Stimulated activated CD8-positive, alpha-beta memory T cell treated with anti-CD3 and anti-CD28 coated beads, Interleukin-2, amount 100 ng/mL, for 1 hour (primary cell): ENCODE data around the gene ARNT2.
"Not testable (repeated sequence)": the region's sequence is repeated elsewhere in the genome, so short reads cannot be mapped to it uniquely, and the experiment has no call there.

Experiments
- DNase-seq, 2 donors: peaks; one replicate each; pipeline ENCODE4 v3.0.0-alpha.2; 2020; ENCODE audit warnings: low read depth in 2 of 2

ARNT2 gene

DNA sequence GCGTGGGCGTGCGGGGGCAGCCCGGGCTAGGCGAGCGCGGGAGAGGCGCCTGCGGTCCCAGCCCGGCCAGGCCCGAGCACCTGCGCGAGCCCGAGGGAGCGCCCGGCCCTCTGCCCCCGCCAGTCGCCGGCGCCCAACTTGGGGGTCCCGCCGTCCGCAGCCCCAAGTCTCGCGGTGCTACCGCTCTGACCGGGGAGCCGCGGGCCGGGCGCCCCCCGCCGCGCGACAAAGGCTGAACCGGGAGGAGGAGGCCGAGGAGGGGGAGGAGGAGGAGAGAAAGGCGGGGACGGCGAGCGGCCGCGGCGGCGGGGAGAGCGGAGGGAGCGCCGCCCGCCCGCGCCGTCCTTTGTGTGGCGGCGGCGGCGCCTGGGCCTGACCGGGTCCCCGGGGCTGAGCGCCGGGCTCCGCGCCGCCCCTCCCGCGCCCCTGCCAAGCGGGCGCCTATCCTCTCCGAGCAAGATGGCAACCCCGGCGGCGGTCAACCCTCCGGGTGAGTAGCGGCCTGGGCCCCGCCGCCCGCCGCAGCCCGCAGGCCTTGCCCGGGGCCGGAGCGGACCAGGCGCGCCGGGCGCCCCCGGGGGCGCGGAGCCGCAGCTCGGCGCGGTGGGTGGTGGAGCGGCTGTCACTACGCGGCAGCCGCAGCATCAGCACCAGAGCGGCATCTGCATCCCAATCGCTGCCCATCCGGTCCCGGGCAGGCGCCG lies at the start of gene ARNT2:
Gene ARNT2 (plus strand): TSS at position 326 of the 704 bp plus-strand sequence. CDS start 134 bp downstream, at position 460.
- no peak for DNase-seq

DNA sequence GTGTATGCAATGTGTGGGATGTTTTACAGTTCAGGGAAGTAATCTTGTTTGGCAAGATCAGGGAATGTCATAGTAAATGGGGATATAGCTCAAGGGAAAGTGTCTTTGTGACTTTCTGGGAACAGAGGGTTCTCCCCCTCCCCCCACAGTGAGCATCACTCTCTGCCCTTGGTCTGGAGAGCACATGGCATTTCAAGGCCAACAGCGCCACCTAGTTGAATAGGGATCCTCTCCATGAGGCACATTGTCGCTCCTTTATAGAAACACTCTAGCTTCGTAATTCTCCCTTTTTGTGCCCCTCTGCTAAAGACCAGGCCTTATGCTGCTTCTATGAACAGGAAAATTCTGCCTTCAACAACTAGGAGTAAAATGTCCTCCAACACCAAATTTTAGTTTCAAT lies 37.1 kb upstream of the ARNT2 start:
- no peak for DNase-seq

DNA sequence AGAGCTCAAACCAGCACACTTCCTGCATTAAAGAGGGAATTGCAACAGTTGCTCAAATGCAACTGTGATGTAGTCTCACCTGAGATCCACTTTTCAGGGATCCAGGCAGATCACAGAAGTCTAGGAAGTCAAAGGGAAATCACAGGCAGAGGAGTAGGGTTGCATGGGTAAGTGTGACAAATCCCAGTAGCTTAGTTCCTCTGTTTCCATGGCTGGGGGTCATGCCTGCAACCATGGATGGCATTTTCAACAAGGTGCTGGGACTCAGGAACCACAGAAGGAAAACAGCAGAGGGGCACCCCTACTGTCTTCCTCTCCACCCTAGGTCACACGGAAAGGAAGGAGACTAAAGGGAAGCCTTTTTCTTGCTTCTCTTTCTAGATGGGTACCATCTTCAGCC lies 36.5 kb upstream of the ARNT2 start:
- DNase-seq = no peak

DNA sequence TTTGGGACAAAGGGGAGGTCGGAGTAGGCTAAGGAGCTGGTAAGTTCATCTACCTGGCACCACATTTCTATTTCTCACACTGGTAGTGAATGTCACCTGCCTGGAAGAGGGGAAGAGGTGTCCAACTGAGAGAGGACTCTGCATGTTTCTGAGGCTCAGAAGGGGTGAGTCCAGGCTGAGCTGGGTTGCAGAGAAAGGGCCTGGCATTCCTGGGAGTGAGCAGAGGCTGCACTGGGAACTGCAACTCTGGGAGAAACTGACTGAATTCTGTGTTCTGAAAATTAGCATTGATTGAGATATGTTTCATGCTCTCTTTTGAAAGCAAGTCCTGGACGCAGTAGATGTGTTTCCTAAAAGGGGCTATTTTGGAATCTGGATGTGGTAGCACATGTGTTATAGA lies 32.3 kb upstream of the ARNT2 start:
- DNase-seq = no peak

DNA sequence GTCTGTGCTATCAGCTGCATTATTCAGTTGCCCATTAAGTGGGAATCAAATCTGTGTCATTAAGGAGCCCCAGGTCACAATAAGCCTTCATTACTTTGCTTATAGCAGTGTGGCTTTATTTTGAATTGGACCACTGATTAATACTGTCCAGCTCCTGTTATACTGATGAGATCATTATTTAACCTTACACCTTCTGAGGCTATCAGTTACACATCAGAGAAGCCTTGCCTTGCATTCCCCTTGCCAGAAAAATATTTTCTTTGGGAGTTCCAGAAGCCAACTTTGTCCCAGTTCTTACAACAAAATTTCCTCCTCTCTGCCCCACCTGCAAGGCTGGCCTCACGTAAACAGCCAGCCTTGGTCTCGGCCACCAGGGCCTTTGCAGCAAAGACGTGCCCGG lies 29.7 kb upstream of the ARNT2 start:
- no peak for DNase-seq

DNA sequence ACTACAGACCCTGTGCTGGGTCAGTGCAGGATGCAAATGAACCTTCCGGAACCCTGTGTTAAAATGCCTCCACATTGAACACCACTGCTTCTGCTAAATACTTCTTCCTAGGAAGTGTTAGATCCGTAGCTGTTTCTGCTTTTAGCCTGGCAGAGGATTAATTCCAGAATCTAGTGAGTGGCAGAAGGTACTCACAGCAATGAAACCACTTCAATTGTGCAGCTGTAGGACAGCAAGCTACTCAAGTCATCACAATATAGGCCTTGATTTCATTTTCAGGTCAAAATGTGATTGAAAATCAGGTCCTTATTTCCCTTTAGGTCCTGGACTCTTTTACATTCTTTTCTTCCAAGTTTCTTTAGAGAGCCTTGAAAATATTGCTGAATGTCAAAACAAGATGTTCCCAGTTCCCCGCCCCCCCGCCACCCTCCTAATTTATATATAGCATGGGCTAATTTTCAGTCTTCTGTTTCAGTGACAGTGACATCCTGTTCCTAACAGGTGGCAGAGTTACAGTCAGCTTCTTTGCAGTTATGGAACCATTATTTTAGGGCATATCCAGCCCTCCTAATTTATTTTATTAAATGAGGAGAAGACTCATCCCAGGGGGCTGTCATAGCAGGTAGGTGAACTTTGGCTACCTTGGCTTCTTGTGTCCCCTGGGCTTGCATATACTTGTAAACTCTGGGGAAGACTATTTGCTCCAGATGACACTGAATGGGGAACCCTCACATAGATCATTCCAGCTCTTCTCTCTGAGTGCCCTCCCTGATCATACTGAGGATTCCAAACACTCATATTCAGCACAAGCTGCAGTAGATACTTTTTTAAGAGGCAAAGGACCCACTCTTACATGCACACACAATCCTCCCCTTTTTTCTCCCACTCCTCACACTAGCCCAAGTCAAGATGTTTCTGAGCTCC lies 28.0 kb upstream of the ARNT2 start:
- DNase-seq = no peak

DNA sequence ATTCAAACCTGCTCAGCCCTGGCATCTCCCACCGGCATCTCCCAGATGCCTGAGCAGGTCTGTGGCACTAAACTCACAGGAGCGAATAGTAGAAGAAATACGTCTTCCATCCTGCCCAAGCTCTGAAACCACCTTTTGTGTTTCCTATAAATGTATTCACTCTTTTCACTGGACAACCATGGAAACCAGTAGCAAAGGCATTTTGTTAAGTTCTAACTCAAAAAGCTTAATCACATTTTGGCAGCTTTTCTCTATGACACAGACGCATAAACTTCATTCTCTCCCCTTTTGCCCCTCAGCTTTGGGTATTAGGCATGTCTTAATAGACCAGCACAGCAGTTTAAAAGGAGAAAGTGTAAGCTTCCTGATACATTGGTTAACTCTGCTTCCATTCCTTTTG lies 24.5 kb upstream of the ARNT2 start:
- DNase-seq = no peak

DNA sequence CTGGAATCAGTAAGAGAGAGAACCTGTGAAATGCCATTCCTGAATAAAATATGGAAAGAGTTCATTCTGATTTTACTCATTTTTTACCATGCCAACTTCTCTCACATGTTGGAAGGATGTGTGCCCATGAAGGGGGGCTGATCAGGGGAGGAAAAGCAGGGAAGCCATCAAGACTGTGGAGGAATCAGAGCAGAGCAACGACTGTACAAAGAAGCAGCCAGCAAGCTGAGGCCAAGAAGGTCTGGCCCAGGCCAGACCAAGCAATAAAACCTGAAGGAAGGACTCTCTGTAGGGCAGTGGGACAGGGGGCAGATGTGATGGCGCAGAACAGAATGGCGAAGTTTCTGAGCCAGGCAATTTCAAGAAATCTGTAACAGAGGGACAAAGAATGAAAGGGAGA lies 24.0 kb upstream of the ARNT2 start:
- no peak for DNase-seq

DNA sequence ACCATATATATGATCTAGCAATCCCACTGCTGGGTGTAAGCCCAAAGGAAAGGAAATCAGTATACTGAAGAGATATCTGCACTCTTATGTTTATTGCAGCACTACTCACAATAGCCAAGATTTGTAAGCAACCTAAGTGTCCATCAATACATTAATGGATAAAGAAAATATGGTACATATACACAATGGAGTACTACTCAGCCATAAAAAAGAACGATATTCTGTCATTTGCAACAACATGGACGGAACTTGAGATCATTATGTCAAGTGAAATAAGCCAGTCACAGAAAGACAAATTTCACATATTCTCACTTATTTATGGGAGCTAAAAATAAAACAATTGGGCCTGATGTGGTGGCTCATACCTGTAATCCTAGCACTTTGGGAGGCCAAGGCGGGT lies 21.9 kb upstream of the ARNT2 start:
- no peak for DNase-seq

DNA sequence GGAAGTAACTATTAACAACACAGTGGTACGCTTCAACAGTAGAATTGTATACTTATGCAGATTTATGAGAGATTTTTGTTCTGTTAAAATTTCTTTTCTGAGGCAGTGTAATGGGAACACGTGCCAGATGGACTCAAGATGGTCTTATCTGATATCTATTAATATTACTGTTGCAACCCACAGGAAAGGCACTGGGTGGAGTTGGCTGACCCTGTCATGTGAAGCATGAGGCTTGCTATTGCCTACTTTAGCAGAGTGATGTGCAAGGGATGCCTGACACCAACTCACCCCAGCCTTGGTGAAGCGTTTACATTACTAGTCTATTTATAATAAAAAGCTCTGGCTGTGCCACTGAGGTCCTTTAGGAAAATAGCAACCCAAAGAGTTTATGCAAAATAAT lies 19.8 kb upstream of the ARNT2 start:
- DNase-seq = no peak

DNA sequence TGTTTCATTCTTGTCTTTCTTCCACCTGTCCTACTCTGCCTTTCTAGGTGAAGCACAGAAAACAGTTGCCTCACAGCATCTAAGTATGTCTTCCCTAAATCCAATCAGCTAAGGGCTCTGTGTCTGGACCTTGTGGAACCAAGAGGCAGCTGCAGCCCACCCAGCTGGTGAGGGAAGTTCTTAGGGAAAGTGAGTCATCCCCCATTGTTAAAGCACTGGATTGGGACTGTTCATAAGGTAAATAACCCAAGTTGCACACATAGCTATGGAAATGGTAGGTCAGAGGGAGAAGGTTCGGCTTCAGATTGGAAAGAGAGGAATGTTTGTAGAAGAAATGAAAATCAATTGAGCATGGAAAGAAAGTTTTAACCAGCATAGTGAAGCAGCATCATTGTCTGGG lies 18.0 kb upstream of the ARNT2 start:
- DNase-seq = no peak

DNA sequence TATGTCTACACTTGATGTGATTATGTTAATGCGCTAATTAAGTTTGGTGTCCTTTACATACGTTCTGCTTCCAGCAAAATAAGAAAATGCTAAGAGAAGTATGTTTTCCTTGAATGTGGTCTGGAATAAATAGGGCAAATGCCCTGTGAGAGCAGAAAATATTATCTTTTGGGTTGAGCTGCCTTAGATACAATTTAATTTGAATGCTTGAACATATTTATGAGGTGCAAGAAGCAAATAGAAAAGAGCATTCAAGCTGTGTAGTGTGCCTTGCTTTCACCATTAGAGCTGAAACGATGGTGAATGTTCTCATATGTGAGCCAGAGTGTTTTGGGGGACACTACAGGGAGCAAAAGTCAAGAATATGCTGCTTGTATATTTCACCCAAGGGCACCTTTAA lies 15.9 kb upstream of the ARNT2 start:
- no peak for DNase-seq

DNA sequence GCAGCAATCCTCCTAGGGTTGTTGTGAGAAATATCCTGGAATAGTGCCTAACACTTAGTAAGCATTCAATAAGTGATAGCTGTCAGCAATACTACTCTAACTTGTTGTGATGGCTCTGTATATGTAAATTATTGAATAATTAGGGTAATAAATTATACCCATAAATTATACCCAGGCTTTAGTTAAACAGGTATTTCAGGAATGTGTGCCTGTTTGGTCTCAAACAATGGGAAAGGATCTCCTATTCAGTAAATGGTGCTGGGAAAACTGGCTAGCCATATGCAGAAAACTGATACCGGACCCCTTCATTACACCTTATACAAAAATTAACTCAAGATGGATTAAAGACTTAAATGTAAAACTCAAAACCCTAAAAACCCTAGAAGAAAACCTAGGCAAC lies 14.8 kb upstream of the ARNT2 start:
- DNase-seq = no peak

DNA sequence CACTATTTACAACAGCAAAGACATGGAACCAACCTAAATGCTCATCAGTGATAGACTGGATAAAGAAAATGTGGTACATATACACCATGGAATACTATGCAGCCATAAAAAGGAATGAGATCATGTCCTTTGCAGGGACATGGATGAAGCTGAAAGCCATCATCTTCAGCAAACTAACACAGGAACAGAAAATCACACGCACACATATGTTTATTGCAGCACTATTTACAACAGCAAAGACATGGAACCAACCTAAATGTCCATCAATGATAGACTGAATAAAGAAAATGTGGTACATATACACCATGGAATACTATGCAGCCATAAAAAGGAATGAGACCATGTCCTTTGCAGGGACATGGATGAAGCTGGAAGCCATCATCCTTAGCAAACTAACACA lies 13.2 kb upstream of the ARNT2 start:
- DNase-seq = not testable (repeated sequence)

DNA sequence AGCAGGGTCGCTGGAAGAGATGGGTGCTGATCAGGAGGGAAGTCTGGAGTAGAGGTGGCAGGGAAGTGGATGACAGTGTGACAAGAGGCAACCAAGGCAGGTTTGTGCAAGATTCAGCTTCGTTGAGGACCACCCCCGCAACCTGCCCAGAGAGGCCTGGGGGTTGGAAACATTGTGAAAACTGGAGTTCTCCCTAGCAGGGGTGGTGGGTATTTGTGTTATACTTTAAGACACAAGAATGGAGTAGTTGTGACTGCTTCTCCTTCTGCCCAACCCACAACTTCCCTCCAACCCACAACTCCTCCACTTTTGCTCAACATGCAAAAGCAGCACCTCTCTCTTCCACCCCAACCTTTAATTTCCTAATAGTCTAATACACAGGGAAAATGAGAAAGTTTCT lies 8.6 kb upstream of the ARNT2 start:
- DNase-seq = no peak

DNA sequence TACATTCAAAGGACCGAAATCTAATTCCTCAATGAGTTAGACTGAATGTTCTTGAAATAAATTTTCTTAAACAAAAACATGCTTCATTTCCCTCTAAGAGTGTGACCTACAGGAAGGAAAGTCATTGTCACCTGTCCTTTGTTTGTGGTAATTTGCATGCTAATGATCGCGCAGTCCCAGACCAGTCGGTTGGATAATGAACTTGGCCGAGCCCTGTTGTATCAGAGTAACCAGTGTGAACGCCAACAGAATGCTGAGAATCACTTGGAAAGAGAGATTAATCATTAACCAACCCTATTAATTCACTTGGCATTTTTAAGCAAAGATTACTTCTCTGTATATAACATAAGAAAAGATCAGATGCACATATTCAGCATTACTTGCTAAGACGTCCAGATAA lies 8.1 kb upstream of the ARNT2 start:
- DNase-seq = no peak

DNA sequence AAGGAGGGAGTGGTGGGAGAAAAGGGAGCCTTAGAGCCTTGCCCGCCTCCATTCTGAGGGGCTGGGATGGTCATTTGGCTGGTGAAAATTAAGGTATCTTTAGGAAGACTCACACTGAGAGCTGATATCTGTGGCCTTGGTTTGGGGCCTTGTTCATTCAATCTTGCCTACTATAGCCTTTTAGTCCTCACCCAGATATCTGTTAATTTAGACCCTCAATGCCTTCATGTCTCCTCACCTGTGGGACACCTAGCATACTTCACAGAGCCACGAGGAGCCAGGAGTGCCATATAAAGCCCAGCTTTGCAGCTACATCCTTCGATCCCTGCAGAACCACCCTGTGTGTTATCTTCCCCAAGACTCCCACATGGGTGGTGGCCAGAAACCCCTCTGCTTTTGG lies 4.7 kb upstream of the ARNT2 start:
- DNase-seq = no peak

DNA sequence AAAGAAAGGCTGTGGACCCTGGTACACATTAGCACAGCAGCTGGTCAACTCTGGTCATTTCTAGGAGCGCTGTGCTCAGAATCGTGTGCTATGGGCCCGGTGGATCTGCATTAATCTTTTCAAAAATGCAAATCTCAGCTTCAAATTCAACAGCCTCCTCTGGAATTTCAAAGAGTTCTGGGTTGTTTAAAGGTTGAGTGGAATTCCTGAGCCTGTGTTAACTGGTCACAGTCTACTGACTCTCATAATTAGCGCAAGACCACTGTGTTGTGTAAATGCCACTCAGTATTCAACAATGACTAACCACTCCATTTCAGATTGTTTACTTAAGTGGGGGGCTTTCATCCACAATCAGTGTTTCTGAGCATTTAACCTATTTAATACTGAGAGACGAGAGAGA lies 2.7 kb upstream of the ARNT2 start:
- no peak for DNase-seq

DNA sequence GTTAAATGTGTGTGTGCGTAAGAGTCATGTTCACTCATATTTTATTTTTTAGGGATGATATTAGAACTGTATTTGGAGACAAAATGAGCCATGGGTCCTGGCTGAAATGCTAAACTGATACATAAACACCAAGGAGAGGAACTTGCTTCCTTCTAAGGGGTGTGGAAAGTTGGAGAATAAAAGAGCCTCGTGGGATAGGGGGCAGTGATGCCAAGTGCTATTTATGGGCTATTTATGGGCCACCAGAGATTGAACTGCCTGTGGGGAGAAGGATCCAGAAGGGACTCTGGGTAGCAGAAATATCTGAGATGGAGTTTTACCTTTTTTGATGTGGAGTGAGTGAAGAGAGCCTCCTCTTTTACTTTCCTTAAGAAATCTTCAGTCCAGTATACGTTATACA lies 1.8 kb upstream of the ARNT2 start:
- DNase-seq = no peak

DNA sequence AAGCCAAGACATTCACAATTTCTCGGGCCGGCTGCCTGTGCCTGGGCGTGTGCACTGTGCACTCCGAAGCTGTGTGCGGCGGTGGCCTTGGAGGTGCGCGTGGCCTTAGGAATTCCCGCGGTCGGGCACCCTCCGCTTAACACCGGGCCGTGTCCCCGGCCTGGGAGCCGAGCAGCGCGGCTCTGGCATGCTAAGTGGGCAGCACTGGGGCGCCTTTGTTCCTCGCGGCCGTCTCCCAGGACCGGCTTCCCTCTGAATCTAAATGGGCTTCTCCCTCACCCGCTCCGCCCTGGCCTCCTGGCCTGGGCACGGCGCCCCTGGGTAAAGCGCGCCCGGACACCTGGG lies 498 bp upstream of the ARNT2 start:
- DNase-seq = no peak

DNA sequence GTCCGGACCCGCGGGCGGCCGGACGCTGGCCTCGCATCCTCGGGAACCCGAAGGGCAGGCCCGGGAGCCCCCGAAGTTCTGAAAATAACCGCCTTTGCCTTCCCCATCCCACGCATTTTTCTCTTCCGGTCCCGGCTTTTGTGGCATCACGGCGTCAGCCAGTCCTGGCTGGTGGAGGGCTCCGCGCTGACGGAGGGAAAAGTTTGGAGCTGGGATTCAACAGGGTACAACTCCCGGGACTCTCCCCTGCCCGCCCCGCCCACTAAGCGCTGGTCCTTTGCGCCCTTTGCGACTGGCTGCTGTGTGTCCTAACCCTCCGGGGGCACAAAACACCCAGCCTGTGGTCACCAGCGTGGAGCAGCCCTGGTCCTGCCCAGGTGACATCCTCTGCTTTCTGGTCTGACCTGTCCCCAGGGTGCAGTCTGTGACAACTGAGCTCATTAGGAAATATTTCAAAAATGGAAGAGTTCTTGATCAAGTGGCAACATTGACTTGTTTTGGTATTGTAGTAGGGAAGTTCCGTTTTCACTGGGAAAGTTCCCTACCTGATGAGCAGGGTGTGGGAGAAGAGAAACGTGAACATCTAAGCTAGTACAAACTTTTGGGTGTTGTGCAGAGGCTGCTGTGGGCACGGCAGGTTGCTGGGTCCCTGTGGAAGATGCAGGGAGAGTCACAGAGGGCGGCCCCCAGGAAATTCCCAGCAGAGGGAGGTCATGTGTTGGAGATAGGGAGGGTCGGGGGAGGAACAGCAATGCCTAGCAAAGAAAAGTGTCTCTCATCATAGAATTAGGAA lies 775 bp downstream of the ARNT2 start:
- DNase-seq = no peak

DNA sequence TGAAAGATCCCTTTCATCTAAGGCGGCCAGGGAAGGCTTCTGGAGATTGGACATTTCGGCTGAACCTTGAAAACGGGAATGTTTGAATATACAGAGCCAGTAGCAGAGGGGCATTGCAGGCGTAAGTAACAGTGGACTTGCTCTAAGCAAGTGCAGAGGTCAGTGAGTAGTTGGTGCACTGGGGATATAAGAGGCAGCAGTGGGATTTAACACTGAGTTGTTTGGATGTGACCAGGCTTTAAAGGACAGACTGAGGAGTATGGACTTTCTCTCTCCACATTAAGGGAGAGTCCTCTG lies 1.3 kb downstream of the ARNT2 start:
- DNase-seq = no peak

DNA sequence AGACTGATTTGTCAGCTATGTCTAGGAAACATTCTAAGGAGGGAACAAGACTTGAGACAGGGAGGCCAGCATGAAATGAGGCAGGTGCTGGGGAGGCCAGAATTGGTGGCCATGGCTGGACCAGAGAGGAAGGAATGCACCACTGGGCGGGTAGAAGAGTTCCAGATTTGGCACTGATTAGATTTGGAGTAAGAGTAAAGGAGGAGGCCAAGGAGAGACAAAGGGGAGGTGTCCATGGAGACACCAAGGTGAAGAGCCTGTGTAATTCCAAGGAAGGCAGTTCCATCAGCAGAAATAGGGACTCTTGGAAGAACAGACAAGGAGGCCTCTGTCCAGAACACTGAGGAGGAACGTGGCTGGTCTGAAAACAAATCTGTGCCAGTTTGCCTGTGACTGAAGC lies 1.8 kb downstream of the ARNT2 start:
- no peak for DNase-seq
